GM12891 (cell line): ENCODE results near the gene KCNN2.

Source experiments
- POLR2A ChIP-seq: IDR thresholded peaks from 2 replicates; pipeline ENCODE4 v1.6.1; 2011; ENCODE audit warnings: low read depth, low read length, control low read depth
- POLR2AphosphoS5 ChIP-seq: IDR thresholded peaks from 2 replicates; pipeline ENCODE4 v1.6.1; 2011; ENCODE audit warnings: low read depth, low read length, control low read depth
- SPI1 ChIP-seq: IDR thresholded peaks from 2 replicates; pipeline ENCODE4 v1.6.1; 2011; ENCODE audit warnings: low read depth, low read length, control low read depth
- TAF1 ChIP-seq: IDR thresholded peaks from 2 replicates; pipeline ENCODE4 v1.6.1; 2011; ENCODE audit warnings: low read depth, low read length, control low read depth

- TF ChIP-seq POLR2AphosphoS5 = no peak
- TF ChIP-seq POLR2A = no peak
- no peak for TF ChIP-seq TAF1
- no peak for TF ChIP-seq SPI1
Observed at GRCh38 chr5:114469372-114469771, 107.5 kb downstream of the KCNN2 start.
